OCI-LY7 (cell line): ENCODE results near the gene NXN.

Experiments used
- CTCF ChIP-seq: fragments of 200-600 bp; sonication (generic); conservative IDR thresholded peaks from 2 replicates; pipeline ENCODE4 v1.5.1; 2014; ENCODE audit warnings: mild to moderate bottlenecking, antibody characterized with exemption, low read length, moderate library complexity, mixed read lengths
- EZH2phosphoT487 ChIP-seq: fragments of 200-600 bp; sonication (generic); IDR thresholded peaks from 2 replicates; pipeline ENCODE4 v1.6.1; 2018; ENCODE audit warnings: low read depth, borderline replicate concordance, mild to moderate bottlenecking, mixed run types, antibody characterized with exemption, low read length, moderate library complexity, mixed read lengths

DNA sequence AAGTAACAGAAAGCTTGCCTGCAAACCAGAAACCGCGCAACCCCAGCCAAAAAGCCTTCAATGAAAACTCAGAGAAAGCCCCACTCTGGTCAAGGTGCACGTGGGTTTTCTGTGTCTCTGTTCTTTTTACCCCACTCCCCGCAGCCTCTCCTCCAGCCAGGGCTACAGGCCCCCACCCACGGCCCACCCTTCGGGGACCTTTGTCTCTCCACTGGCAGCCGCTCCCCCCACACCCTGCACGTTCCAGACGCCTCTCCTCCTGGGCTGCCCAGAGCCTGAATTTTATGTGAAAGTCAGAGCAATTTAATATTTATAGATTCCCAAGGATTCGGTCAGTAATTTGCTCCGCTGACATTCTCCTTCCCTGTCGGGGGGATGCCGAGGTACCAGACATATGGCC is 173.2 kb downstream of the NXN start:
- TF ChIP-seq CTCF (no peak), EZH2phosphoT487 (no peak)
